Thymus (tissue), 11 donors: Measurements from ENCODE around the gene ERC2. TPM values are rescaled to one million over a fixed set of nuclear protein-coding genes. Genes with fewer than 3 reads are reported as not detected.

ENCODE experiments used
- DNase-seq, 9 donors: peaks; one replicate each; pipeline ENCODE4 v3.0.0-alpha.2; 2013; ENCODE audit warnings: low spot score in 9 of 9, low read depth in 6 of 9, missing footprints in 1 of 9
- H3K27ac ChIP-seq, 2 donors: one replicate each; pipeline ENCODE4 v1.5.1; 2013; ENCODE audit warnings: control low read depth in 1 of 2, low read depth in 1 of 2, low read length in 1 of 2, mild to moderate bottlenecking in 1 of 2, moderate library complexity in 1 of 2
- H3K27me3 ChIP-seq, 2 donors: one replicate each; pipeline ENCODE4 v1.5.1; 2013; ENCODE audit warnings: low read length in 1 of 2; ENCODE audit not compliant: control insufficient read depth in 2 of 2, insufficient read depth in 1 of 2
- H3K36me3 ChIP-seq, 2 donors: one replicate each; pipeline ENCODE4 v1.5.1; 2013; ENCODE audit warnings: low read length in 1 of 2, mild to moderate bottlenecking in 1 of 2, moderate library complexity in 1 of 2; ENCODE audit not compliant: control insufficient read depth in 2 of 2, insufficient read depth in 2 of 2
- H3K4me1 ChIP-seq, 2 donors: one replicate each; pipeline ENCODE4 v1.5.1; 2013; ENCODE audit warnings: low read length in 2 of 2; ENCODE audit not compliant: control insufficient read depth in 2 of 2, insufficient read depth in 2 of 2
- H3K4me3 ChIP-seq, 2 donors: one replicate each; pipeline ENCODE4 v1.5.1; 2013; ENCODE audit warnings: low read length in 2 of 2, control low read depth in 1 of 2, mild to moderate bottlenecking in 1 of 2
- H3K9me3 ChIP-seq, 2 donors: one replicate each; pipeline ENCODE4 v1.5.1; 2013; ENCODE audit warnings: low read length in 1 of 2, mild to moderate bottlenecking in 1 of 2; ENCODE audit not compliant: control insufficient read depth in 2 of 2, insufficient read depth in 1 of 2
- whole genome bisulfite sequencing: extraction: QIAGEN DNeasy Blood & Tissue Kit; methylation state at CpG from one replicate; pipeline ENCODE4 v1.1.7; 2013; 5-methylcytosine and 5-hydroxymethylcytosine counted together
- polyA plus RNA-seq: library from polyadenylated mRNA; stranded (reverse); fragments of 200-250 nt; gene quantifications from one replicate; pipeline ENCODE4 v1.2.3, GENCODE V29; 2013
- total RNA-seq: library from RNA; stranded (reverse); fragments of 120-200 nt; gene quantifications from one replicate; pipeline ENCODE4 v1.2.4, GENCODE V29; 2013
- donor health status: healthy.

ERC2 gene
- total and polyA plus RNA-seq, 2 donors = 0.28 to 0.50 TPM

- H3K4me1 ChIP-seq = no peaks in the 10 kb centered on the region
- no peak overlapping the region for H3K4me3 ChIP-seq
- no peaks in the 10 kb centered on the region for H3K36me3 ChIP-seq
- DNase-seq = no peak
- H3K27me3 ChIP-seq = no peaks in the 10 kb centered on the region
- H3K9me3 ChIP-seq = no peaks in the 10 kb centered on the region
- 92% methylated on average over 3 of the region's 3 CpGs for WGBS
- H3K27ac ChIP-seq = no peak overlapping the region
These were observed 9.4 kb upstream of the ERC2 start for GRCh38 chr3:56477646-56478045.

GRCh38 chr3:56476771-56477170 lies 8.5 kb upstream of the ERC2 start:
- H3K4me1 ChIP-seq = no peaks in the 10 kb centered on the region
- no peaks in the 10 kb centered on the region for H3K36me3 ChIP-seq
- H3K4me3 ChIP-seq = no peak overlapping the region
- WGBS = 99% methylated on average over 1 of the region's 1 CpG
- no peaks in the 10 kb centered on the region for H3K9me3 ChIP-seq
- DNase-seq = no peak
- no peaks in the 10 kb centered on the region for H3K27me3 ChIP-seq
- no peak overlapping the region for H3K27ac ChIP-seq

GRCh38 chr3:56471771-56472170 lies 3.5 kb upstream of the ERC2 start:
- H3K4me3 ChIP-seq = no peak overlapping the region
- WGBS = 97% methylated on average over 3 of the region's 3 CpGs
- H3K9me3 ChIP-seq = no peaks in the 10 kb centered on the region
- DNase-seq = no peak
- H3K27ac ChIP-seq = no peak overlapping the region
- H3K4me1 ChIP-seq = no peaks in the 10 kb centered on the region
- no peaks in the 10 kb centered on the region for H3K36me3 ChIP-seq
- peaks cover 26 to 37% of the 10 kb centered on the region in 2 donors for H3K27me3 ChIP-seq

GRCh38 chr3:56469141-56469540 lies 874 bp upstream of the ERC2 start:
- Histone ChIP-seq H3K36me3 (no peaks in the 10 kb centered on the region), H3K27ac (no peak overlapping the region), H3K27me3 (peaks cover 30 to 50% of the 10 kb centered on the region in 2 donors), H3K4me3 (no peak overlapping the region), H3K9me3 (no peaks in the 10 kb centered on the region), H3K4me1 (no peaks in the 10 kb centered on the region)
- no peak for DNase-seq
- WGBS = 95% methylated on average over 3 of the region's 3 CpGs

GRCh38 chr3:56467801-56468183 lies 475 bp downstream of the ERC2 start:
- Histone ChIP-seq H3K4me1 (no peaks in the 10 kb centered on the region), H3K4me3 (peak overlapping the region in 1 of 2 donors; percentile 23), H3K36me3 (no peaks in the 10 kb centered on the region), H3K27ac (no peak overlapping the region), H3K9me3 (no peaks in the 10 kb centered on the region), H3K27me3 (peaks cover 30 to 51% of the 10 kb centered on the region in 2 donors)
- no peak for DNase-seq
- WGBS = 1% methylated on average over 28 of the region's 28 CpGs

- Histone ChIP-seq H3K36me3 (no peaks in the 10 kb centered on the region), H3K4me3 (no peak overlapping the region), H3K27me3 (peaks cover 30 to 51% of the 10 kb centered on the region in 2 donors), H3K27ac (no peak overlapping the region), H3K4me1 (no peaks in the 10 kb centered on the region), H3K9me3 (no peaks in the 10 kb centered on the region)
- 4% methylated on average over 14 of the region's 14 CpGs for WGBS
- peak in 5 of 9 donors; percentile 2 to 51 (median 5) for DNase-seq
These were observed 1.2 kb downstream of the ERC2 start for GRCh38 chr3:56467108-56467507.

GRCh38 chr3:56459719-56460118 lies 8.5 kb downstream of the ERC2 start:
- peaks cover 0 to 3% of the 10 kb centered on the region in 2 donors for H3K27me3 ChIP-seq
- H3K4me3 ChIP-seq = no peak overlapping the region
- no peak overlapping the region for H3K27ac ChIP-seq
- H3K4me1 ChIP-seq = no peaks in the 10 kb centered on the region
- no peaks in the 10 kb centered on the region for H3K36me3 ChIP-seq
- DNase-seq = no peak
- WGBS = 91% methylated on average over 3 of the region's 3 CpGs
- no peaks in the 10 kb centered on the region for H3K9me3 ChIP-seq

- 90% methylated on average over 1 of the region's 1 CpG for WGBS
- H3K36me3 ChIP-seq = no peaks in the 10 kb centered on the region
- H3K27me3 ChIP-seq = peaks cover 0 to under 1% of the 10 kb centered on the region in 2 donors
- H3K4me1 ChIP-seq = no peaks in the 10 kb centered on the region
- DNase-seq = no peak
- no peaks in the 10 kb centered on the region for H3K9me3 ChIP-seq
- no peak overlapping the region for H3K27ac ChIP-seq
- H3K4me3 ChIP-seq = no peak overlapping the region
These were observed 9.2 kb downstream of the ERC2 start for GRCh38 chr3:56459104-56459496.

GRCh38 chr3:56458496-56459103 lies 9.7 kb downstream of the ERC2 start:
- no peak overlapping the region for H3K4me3 ChIP-seq
- H3K27ac ChIP-seq = no peak overlapping the region
- no peaks in the 10 kb centered on the region for H3K9me3 ChIP-seq
- WGBS = 84% methylated on average over 12 of the region's 12 CpGs
- no peaks in the 10 kb centered on the region for H3K4me1 ChIP-seq
- no peaks in the 10 kb centered on the region for H3K27me3 ChIP-seq
- H3K36me3 ChIP-seq = no peaks in the 10 kb centered on the region
- DNase-seq = no peak
